ENCODE results near the gene KDM4D. TPM values are rescaled to one million over a fixed set of nuclear protein-coding genes. Genes with fewer than 3 reads are reported as not detected.
"Not testable (repeated sequence)": the region's sequence is repeated elsewhere in the genome, so short reads cannot be mapped to it uniquely, and the experiment has no call there.

KDM4D gene
- total RNA-seq, 1 donor from 2014 or later, result 1.2 TPM

GRCh38 chr11:95024958-95025357, 51.4 kb downstream of the KDM4D start, which contains the start of gene KDM4E:
TSS of gene KDM4E (plus strand) at chr11:95025258. CDS start at chr11:95025558, 300 bp downstream.
- Mint-ChIP-seq H3K27ac (no peak within 1 kb of the TSS), H3K9me3 (no peaks in the 10 kb centered on the region), H3K36me3 (ENCODE audit: low read depth) (no peaks in the 10 kb centered on the region), H3K27me3 (peaks cover 2% of the 10 kb centered on the region), H3K4me1 (no peaks in the 10 kb centered on the region), H3K4me3 (no peak within 1 kb of the TSS)
- intact Hi-C loops (cut with micrococcal nuclease), result no loop called here
- no peak for DNase-seq

GRCh38 chr11:95025594-95025993, 52.1 kb downstream of the KDM4D start:
- DNase-seq; intact Hi-C loops (cut with micrococcal nuclease); H3K4me3 Mint-ChIP-seq; H3K9me3 Mint-ChIP-seq; H3K36me3 Mint-ChIP-seq (ENCODE audit: low read depth); H3K27me3 Mint-ChIP-seq; H3K4me1 Mint-ChIP-seq; H3K27ac Mint-ChIP-seq: not testable (repeated sequence)

- H3K4me1 Mint-ChIP-seq, result no peaks in the 10 kb centered on the region
- H3K9me3 Mint-ChIP-seq, result no peaks in the 10 kb centered on the region
- DNase-seq, result peak; percentile 25
- intact Hi-C loops (cut with micrococcal nuclease), result no loop called here
- no peaks in the 10 kb centered on the region for H3K36me3 Mint-ChIP-seq (ENCODE audit: low read depth)
- H3K4me3 Mint-ChIP-seq, result no peak overlapping the region
- H3K27ac Mint-ChIP-seq, result no peak overlapping the region
- H3K27me3 Mint-ChIP-seq, result peaks cover 5% of the 10 kb centered on the region
Observed at GRCh38 chr11:95028357-95028756, 54.8 kb downstream of the KDM4D start.

GRCh38 chr11:95033051-95033450, 59.5 kb downstream of the KDM4D start:
- no peaks in the 10 kb centered on the region for H3K9me3 Mint-ChIP-seq
- no peak overlapping the region for H3K27ac Mint-ChIP-seq
- no peak overlapping the region for H3K4me3 Mint-ChIP-seq
- H3K36me3 Mint-ChIP-seq (ENCODE audit: low read depth), result no peaks in the 10 kb centered on the region
- intact Hi-C loops (cut with micrococcal nuclease), result no loop called here
- DNase-seq, result peak; percentile 41
- peaks cover 26% of the 10 kb centered on the region for H3K27me3 Mint-ChIP-seq
- H3K4me1 Mint-ChIP-seq, result no peaks in the 10 kb centered on the region

- DNase-seq, result peak; percentile 43
- no peak overlapping the region for H3K4me3 Mint-ChIP-seq
- H3K27me3 Mint-ChIP-seq, result peaks cover 28% of the 10 kb centered on the region
- H3K36me3 Mint-ChIP-seq (ENCODE audit: low read depth), result no peaks in the 10 kb centered on the region
- no peaks in the 10 kb centered on the region for H3K4me1 Mint-ChIP-seq
- H3K27ac Mint-ChIP-seq, result no peak overlapping the region
- no peaks in the 10 kb centered on the region for H3K9me3 Mint-ChIP-seq
- intact Hi-C loops (cut with micrococcal nuclease), result no loop called here
Observed at GRCh38 chr11:95035316-95035715, 61.8 kb downstream of the KDM4D start.

GRCh38 chr11:95037356-95038035, 64.0 kb downstream of the KDM4D start:
- H3K27me3 Mint-ChIP-seq, result peaks cover 33% of the 10 kb centered on the region
- H3K36me3 Mint-ChIP-seq (ENCODE audit: low read depth), result not testable (repeated sequence)
- peak; percentile 63 for DNase-seq

GRCh38 chr11:95042239-95042638, 68.7 kb downstream of the KDM4D start:
- Mint-ChIP-seq H3K4me3 (no peak overlapping the region), H3K27ac (no peak overlapping the region), H3K9me3 (no peaks in the 10 kb centered on the region), H3K4me1 (peaks cover 3% of the 10 kb centered on the region), H3K27me3 (peaks cover 38% of the 10 kb centered on the region), H3K36me3 (ENCODE audit: low read depth) (no peaks in the 10 kb centered on the region)
- DNase-seq, result no peak
- intact Hi-C loops (cut with micrococcal nuclease), result no loop called here

More at GRCh38 chr11:95037356-95038035, 64.0 kb downstream of the KDM4D start:
- H3K9me3 Mint-ChIP-seq; H3K4me1 Mint-ChIP-seq; H3K27ac Mint-ChIP-seq; intact Hi-C loops (cut with micrococcal nuclease); H3K4me3 Mint-ChIP-seq: not testable (repeated sequence)

GRCh38 chr11:95042906-95043305, 69.4 kb downstream of the KDM4D start:
- Mint-ChIP-seq H3K9me3 (no peaks in the 10 kb centered on the region), H3K4me1 (peaks cover 3% of the 10 kb centered on the region), H3K36me3 (ENCODE audit: low read depth) (no peaks in the 10 kb centered on the region), H3K27me3 (peaks cover 42% of the 10 kb centered on the region), H3K27ac (no peak overlapping the region), H3K4me3 (no peak overlapping the region)
- no peak for DNase-seq
- intact Hi-C loops (cut with micrococcal nuclease), result no loop called here

GRCh38 chr11:95044010-95044409, 70.5 kb downstream of the KDM4D start:
- Mint-ChIP-seq H3K36me3 (ENCODE audit: low read depth) (no peaks in the 10 kb centered on the region), H3K27ac (peak overlapping the region; percentile 39), H3K4me3 (no peak overlapping the region), H3K9me3 (no peaks in the 10 kb centered on the region), H3K27me3 (peaks cover 40% of the 10 kb centered on the region), H3K4me1 (peaks cover 3% of the 10 kb centered on the region)
- DNase-seq, result peak; percentile 23
- intact Hi-C loops (cut with micrococcal nuclease), result no loop called here

GRCh38 chr11:95045812-95046211, 72.3 kb downstream of the KDM4D start:
- H3K36me3 Mint-ChIP-seq (ENCODE audit: low read depth), result no peaks in the 10 kb centered on the region
- peaks cover 3% of the 10 kb centered on the region for H3K4me1 Mint-ChIP-seq
- H3K27ac Mint-ChIP-seq, result no peak overlapping the region
- H3K9me3 Mint-ChIP-seq, result no peaks in the 10 kb centered on the region
- H3K4me3 Mint-ChIP-seq, result no peak overlapping the region
- H3K27me3 Mint-ChIP-seq, result peaks cover 43% of the 10 kb centered on the region
- intact Hi-C loops (cut with micrococcal nuclease), result no loop called here
- peak; percentile 16 for DNase-seq

Other genes with a start within 250 kb of the KDM4D start
- gene AMOTL1, start 205.4 kb upstream of the KDM4D start, total RNA-seq, result 5.4 and 5.9 TPM in 2 replicates
- gene CWC15, start 153 bp upstream of the KDM4D start, total RNA-seq, result 87.6 and 96.2 TPM in 2 replicates
- not detected in 2 replicates for gene KDM4E, start 51.5 kb downstream of the KDM4D start, total RNA-seq
- gene KDM4F, start 75.7 kb downstream of the KDM4D start, total RNA-seq, result not detected in 2 replicates
- gene SRSF8, start 93.2 kb downstream of the KDM4D start, total RNA-seq, result 45.9 and 46.0 TPM in 2 replicates
- 34.1 and 34.3 TPM in 2 replicates for gene ENDOD1, start 116.1 kb downstream of the KDM4D start, total RNA-seq